Prostate gland (tissue), 2 donors: ENCODE measurements around the gene SGCD.

Experiments used
- POLR2A ChIP-seq: fragments of 450-650 bp; IDR thresholded peaks from one replicate; pipeline ENCODE4 v1.6.1; 2016; ENCODE audit warnings: antibody characterized with exemption, mild to moderate bottlenecking
- POLR2AphosphoS5 ChIP-seq: sonication (generic); formaldehyde crosslinking; IDR thresholded peaks from one replicate; pipeline ENCODE4 v1.6.1; 2017; ENCODE audit warnings: antibody characterized with exemption
- TF ChIP-seq, protein P1 (sequence below), 4 experiments: fragments of 200-600 bp in 2 of 4; fragments of 450-650 bp in 2 of 4; sonication (generic) in 2 of 4; IDR thresholded peaks; 1 replicate in 3 of 4; 2 replicates in 1 of 4; pipeline ENCODE4 v1.5.1; 2016 to 2019; ENCODE audit warnings: antibody characterized with exemption in 4 of 4, mild to moderate bottlenecking in 2 of 4, moderate library complexity in 2 of 4

DNA sequence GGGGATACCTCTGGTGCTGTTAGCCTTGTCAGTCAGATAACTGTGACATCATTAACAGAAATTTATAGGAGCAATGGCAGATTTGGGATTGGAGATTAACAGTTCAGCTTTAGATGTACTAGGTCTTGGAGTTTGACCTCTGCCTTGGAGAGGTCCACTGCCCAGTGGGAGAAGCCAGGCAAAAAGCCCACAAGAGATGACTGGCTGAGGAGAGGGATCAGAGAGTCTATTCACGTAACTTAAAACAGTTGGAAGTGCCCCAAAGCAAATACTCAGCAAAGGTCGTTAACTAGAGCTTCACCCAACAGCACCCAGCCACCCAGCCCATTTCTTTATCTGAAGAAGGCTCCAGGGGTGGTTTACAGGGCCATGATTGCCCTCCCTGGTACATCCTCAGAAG is 290.5 kb downstream of the SGCD start:
- TF ChIP-seq POLR2A (no peak), POLR2AphosphoS5 (no peak)
- TF ChIP-seq, protein P1, sequence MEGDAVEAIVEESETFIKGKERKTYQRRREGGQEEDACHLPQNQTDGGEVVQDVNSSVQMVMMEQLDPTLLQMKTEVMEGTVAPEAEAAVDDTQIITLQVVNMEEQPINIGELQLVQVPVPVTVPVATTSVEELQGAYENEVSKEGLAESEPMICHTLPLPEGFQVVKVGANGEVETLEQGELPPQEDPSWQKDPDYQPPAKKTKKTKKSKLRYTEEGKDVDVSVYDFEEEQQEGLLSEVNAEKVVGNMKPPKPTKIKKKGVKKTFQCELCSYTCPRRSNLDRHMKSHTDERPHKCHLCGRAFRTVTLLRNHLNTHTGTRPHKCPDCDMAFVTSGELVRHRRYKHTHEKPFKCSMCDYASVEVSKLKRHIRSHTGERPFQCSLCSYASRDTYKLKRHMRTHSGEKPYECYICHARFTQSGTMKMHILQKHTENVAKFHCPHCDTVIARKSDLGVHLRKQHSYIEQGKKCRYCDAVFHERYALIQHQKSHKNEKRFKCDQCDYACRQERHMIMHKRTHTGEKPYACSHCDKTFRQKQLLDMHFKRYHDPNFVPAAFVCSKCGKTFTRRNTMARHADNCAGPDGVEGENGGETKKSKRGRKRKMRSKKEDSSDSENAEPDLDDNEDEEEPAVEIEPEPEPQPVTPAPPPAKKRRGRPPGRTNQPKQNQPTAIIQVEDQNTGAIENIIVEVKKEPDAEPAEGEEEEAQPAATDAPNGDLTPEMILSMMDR (IDR thresholded peaks at IDR 0.05): no peak
